Liver (tissue), 9 donors: ENCODE results near the gene TPM4. TPM values are rescaled to one million over a fixed set of nuclear protein-coding genes. Genes with fewer than 3 reads are reported as not detected.

ENCODE experiments used
- DNase-seq: peaks from one replicate; pipeline ENCODE4 v3.0.0-alpha.2; 2017; ENCODE audit warnings: low spot score
- H3K27ac ChIP-seq, 2 donors: one replicate each; pipeline ENCODE4 v1.7.0; 2013; ENCODE audit warnings: inconsistent platforms in 2 of 2, low read length in 2 of 2, control low read depth in 1 of 2, low read depth in 1 of 2, mild to moderate bottlenecking in 1 of 2
- H3K27me3 ChIP-seq, 4 donors: one replicate each; pipeline versions ENCODE4 v1.6.1 to v1.7.0; 2013; ENCODE audit warnings: low read length in 3 of 4, inconsistent platforms in 1 of 4, mild to moderate bottlenecking in 1 of 4, moderate library complexity in 1 of 4; ENCODE audit not compliant: control insufficient read depth in 4 of 4, insufficient read depth in 4 of 4
- H3K36me3 ChIP-seq, 4 donors: one replicate each; pipeline versions ENCODE4 v1.6.1 to v1.7.0; 2013; ENCODE audit warnings: low read length in 3 of 4, mild to moderate bottlenecking in 3 of 4, low read depth in 1 of 4, moderate library complexity in 1 of 4; ENCODE audit not compliant: control insufficient read depth in 4 of 4, insufficient read depth in 3 of 4
- H3K4me1 ChIP-seq, 4 donors: one replicate each; pipeline versions ENCODE4 v1.6.1 to v1.7.0; 2013; ENCODE audit warnings: low read length in 3 of 4, mild to moderate bottlenecking in 3 of 4, moderate library complexity in 1 of 4; ENCODE audit not compliant: control insufficient read depth in 4 of 4, insufficient read depth in 4 of 4
- H3K4me3 ChIP-seq, 3 donors: one replicate each; pipeline versions ENCODE4 v1.6.1 to v1.7.0; 2013; ENCODE audit warnings: low read length in 3 of 3, control low read depth in 1 of 3, low read depth in 1 of 3, mild to moderate bottlenecking in 1 of 3
- H3K9ac ChIP-seq, 2 donors: one replicate each; pipeline ENCODE4 v1.7.0; 2013; ENCODE audit warnings: low read length in 2 of 2, mild to moderate bottlenecking in 2 of 2, moderate library complexity in 2 of 2, control low read depth in 1 of 2, low read depth in 1 of 2
- H3K9me3 ChIP-seq, 4 donors: one replicate each; pipeline versions ENCODE4 v1.6.1 to v1.7.0; 2013; ENCODE audit warnings: low read length in 3 of 4; ENCODE audit not compliant: control insufficient read depth in 4 of 4
- EGR1 ChIP-seq, 2 donors: IDR thresholded peaks; 2 replicates each; pipeline ENCODE4 v1.6.1; 2016 to 2018; ENCODE audit warnings: antibody characterized with exemption in 2 of 2, low read depth in 2 of 2
- FOXA2 ChIP-seq: IDR thresholded peaks from 2 replicates; pipeline ENCODE4 v1.6.1; 2016; ENCODE audit warnings: antibody characterized with exemption
- GABPA ChIP-seq, 2 donors: IDR thresholded peaks in 1 of 2; conservative IDR thresholded peaks in 1 of 2; 2 replicates each; pipeline ENCODE4 v1.6.1; 2016; ENCODE audit warnings: antibody characterized with exemption in 2 of 2, mild to moderate bottlenecking in 1 of 2, moderate library complexity in 1 of 2
- HNF4A ChIP-seq, 2 donors: conservative IDR thresholded peaks; 2 replicates each; pipeline ENCODE4 v1.6.1; 2016; ENCODE audit warnings: antibody characterized with exemption in 2 of 2, mild to moderate bottlenecking in 2 of 2
- HNF4G ChIP-seq: IDR thresholded peaks from 2 replicates; pipeline ENCODE4 v1.6.1; 2016; ENCODE audit warnings: antibody characterized with exemption
- JUND ChIP-seq, 2 donors: IDR thresholded peaks; 2 replicates each; pipeline ENCODE4 v1.6.1; 2016; ENCODE audit warnings: antibody characterized with exemption in 2 of 2
- NR2F2 ChIP-seq: IDR thresholded peaks from 2 replicates; pipeline ENCODE4 v1.6.1; 2016; ENCODE audit warnings: antibody characterized with exemption
- RAD21 ChIP-seq, 2 donors: IDR thresholded peaks; 2 replicates each; pipeline ENCODE4 v1.6.1; 2016; ENCODE audit warnings: antibody characterized with exemption in 2 of 2, mild to moderate bottlenecking in 2 of 2
- RXRA ChIP-seq, 2 donors: IDR thresholded peaks; 2 replicates each; pipeline ENCODE4 v1.6.1; 2017 to 2018; ENCODE audit warnings: antibody characterized with exemption in 2 of 2, mild to moderate bottlenecking in 1 of 2
- SP1 ChIP-seq: IDR thresholded peaks from 2 replicates; pipeline ENCODE4 v1.6.1; 2018; ENCODE audit warnings: antibody characterized with exemption, mild to moderate bottlenecking
- TAF1 ChIP-seq: conservative IDR thresholded peaks from 2 replicates; pipeline ENCODE4 v1.6.1; 2016; ENCODE audit warnings: antibody characterized with exemption, mild to moderate bottlenecking
- WGBS: extraction: QIAGEN DNeasy Blood & Tissue Kit; methylation state at CpG from one replicate; pipeline ENCODE4 v1.1.7; 2013; 5-methylcytosine and 5-hydroxymethylcytosine counted together
- polyA plus RNA-seq, 2 donors: library from polyadenylated mRNA; stranded (reverse) in 1 of 2; unstranded in 1 of 2; fragments of 200-250 nt in 1 of 2; fragments of >200 nt in 1 of 2; fragmentation: Nextera tagmentation in 1 of 2; extraction: Ambion mirVana in 1 of 2; gene quantifications; one replicate each; pipeline versions ENCODE4 v1.2.1 to v1.2.3, GENCODE V29; 2013 to 2015
- total RNA-seq, 2 donors: library from RNA; depleted of rRNA; stranded (reverse); fragments of >200 nt; gene quantifications; one replicate each; pipeline ENCODE4 v1.2.3, GENCODE V29; 2014
- TF ChIP-seq, protein P1 (sequence below): fragments of 150-350 bp; IDR thresholded peaks from 2 replicates; pipeline ENCODE4 v1.5.1; 2017; ENCODE audit warnings: improper control_type of control experiment, low read depth, low read length; ENCODE audit not compliant: missing input control
- TF ChIP-seq, protein P2 (sequence below): IDR thresholded peaks from 2 replicates; pipeline ENCODE4 v1.6.1; 2016; ENCODE audit warnings: antibody characterized with exemption
- TF ChIP-seq, protein P3 (sequence below): IDR thresholded peaks from 2 replicates; pipeline ENCODE4 v1.6.1; 2016; ENCODE audit warnings: antibody characterized with exemption
- TF ChIP-seq, protein P4 (sequence below): IDR thresholded peaks from 2 replicates; pipeline ENCODE4 v1.6.1; 2016; ENCODE audit warnings: antibody characterized with exemption
- TF ChIP-seq, protein P5 (sequence below): IDR thresholded peaks from 2 replicates; pipeline ENCODE4 v1.6.1; 2016; ENCODE audit warnings: antibody characterized with exemption, mild to moderate bottlenecking
- donor health status: healthy.
- donor health status: healthy.
- donor health status: healthy.
- donor health status: healthy.
- donor health status: healthy.

TPM4 gene
- total and polyA plus RNA-seq, 4 donors, result 19.8 to 59.9 (median 43.4) TPM

DNA sequence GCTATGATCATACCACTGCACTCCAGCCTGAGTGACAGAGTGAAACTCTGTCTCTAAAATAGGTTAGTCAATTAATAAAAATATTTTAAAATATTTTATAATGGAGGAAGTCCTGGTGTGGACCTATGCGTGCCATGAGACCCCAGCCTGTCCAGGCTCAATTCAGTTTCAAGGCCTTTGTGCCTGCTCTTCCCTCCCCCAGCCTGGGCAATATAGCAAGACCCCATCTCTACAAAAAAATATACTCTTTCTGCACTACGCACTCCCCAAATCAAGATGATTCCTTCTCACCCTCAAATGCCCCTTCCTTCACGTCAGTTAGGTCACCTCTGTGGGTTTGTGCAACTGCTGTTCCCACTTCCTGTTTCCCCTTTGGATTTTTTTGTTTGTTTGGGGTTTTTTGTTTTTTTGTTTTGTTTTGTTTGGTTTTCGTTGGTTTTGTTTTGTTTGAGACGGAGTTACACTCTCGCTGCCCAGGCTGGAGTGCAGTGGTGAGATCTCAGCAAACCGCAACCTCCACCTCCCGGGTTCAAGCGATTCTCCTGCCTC, 65.8 kb downstream of the TPM4 start:
- H3K9me3 ChIP-seq, result no peaks in the 10 kb centered on the region
- no peaks in the 10 kb centered on the region for H3K4me1 ChIP-seq
- TF ChIP-seq RXRA (IDR thresholded peaks at IDR 0.05), result no peak
- TF ChIP-seq, protein P1, sequence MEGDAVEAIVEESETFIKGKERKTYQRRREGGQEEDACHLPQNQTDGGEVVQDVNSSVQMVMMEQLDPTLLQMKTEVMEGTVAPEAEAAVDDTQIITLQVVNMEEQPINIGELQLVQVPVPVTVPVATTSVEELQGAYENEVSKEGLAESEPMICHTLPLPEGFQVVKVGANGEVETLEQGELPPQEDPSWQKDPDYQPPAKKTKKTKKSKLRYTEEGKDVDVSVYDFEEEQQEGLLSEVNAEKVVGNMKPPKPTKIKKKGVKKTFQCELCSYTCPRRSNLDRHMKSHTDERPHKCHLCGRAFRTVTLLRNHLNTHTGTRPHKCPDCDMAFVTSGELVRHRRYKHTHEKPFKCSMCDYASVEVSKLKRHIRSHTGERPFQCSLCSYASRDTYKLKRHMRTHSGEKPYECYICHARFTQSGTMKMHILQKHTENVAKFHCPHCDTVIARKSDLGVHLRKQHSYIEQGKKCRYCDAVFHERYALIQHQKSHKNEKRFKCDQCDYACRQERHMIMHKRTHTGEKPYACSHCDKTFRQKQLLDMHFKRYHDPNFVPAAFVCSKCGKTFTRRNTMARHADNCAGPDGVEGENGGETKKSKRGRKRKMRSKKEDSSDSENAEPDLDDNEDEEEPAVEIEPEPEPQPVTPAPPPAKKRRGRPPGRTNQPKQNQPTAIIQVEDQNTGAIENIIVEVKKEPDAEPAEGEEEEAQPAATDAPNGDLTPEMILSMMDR, result no peak
- no peak for TF ChIP-seq GABPA (IDR thresholded peaks at IDR 0.05 in 1 of 2, conservative IDR thresholded peaks at IDR 0.05 in 1 of 2)
- no peak for TF ChIP-seq EGR1 (IDR thresholded peaks at IDR 0.05; ENCODE audit: low read depth in 2 of 2)
- no peak for TF ChIP-seq NR2F2
- TF ChIP-seq HNF4A (conservative IDR thresholded peaks at IDR 0.05), result no peak
- no peak for TF ChIP-seq SP1
- H3K9ac ChIP-seq, result no peak overlapping the region
- no peak overlapping the region for H3K27ac ChIP-seq
- no peaks in the 10 kb centered on the region for H3K36me3 ChIP-seq
- 82% methylated on average over 9 of the region's 9 CpGs for WGBS
- H3K27me3 ChIP-seq, result no peaks in the 10 kb centered on the region
- no peak overlapping the region for H3K4me3 ChIP-seq
- DNase-seq, result no peak

DNA sequence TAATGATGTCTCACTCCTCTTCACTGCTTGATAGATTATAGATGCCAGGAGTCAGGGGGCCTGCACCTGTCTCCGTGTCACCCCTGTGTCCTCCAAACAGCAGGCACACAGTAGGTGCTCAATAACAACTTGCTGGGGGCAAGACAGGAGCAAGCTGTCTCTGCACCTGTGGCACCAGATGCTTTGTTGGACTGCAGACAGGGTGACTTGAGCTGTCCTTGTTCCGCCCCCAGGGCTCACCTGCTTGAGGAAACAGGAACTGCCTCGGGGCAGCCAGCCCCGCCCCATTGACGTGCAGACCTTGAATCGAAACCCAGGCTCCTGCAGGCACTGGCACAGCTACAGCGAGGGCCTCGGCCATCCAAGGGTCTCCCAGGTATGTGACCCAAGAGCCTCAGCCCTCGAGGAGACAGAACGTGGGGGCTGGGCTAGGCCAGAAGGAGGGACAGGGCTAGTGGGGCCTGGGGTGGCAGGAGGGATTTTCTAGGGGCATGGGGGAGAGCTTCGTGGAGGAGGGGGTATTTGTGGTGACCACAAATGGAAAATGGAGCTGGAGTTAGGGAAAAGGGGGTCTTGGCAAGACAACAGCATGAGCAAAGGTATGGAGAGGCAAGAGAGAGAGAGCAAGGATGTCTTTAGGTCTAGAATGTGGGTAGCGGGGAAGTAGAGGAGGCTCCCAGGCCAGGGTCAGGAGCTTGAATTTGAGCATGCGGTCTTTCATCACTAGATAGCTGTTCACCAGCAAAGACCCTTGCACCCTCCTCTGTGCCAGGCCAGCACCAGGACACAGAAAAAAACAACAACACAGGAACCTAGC, 67.3 kb downstream of the TPM4 start, which contains the start of gene HSH2D:
Gene HSH2D (plus strand): TSS at position 287 of the 817 bp plus-strand sequence. CDS start 5,066 bp downstream, outside the sequence.
- Histone ChIP-seq H3K9ac (peak within 1 kb of the TSS in 1 of 2 donors; percentile 3), H3K9me3 (no peaks in the 10 kb centered on the region), H3K4me1 (no peaks in the 10 kb centered on the region), H3K27ac (peak within 1 kb of the TSS; percentile 14 to 55), H3K27me3 (no peaks in the 10 kb centered on the region), H3K36me3 (no peaks in the 10 kb centered on the region), H3K4me3 (no peak within 1 kb of the TSS)
- TF ChIP-seq HNF4A (conservative IDR thresholded peaks at IDR 0.05), result no peak
- TF ChIP-seq, protein P1, result no peak
- no peak for TF ChIP-seq EGR1 (IDR thresholded peaks at IDR 0.05; ENCODE audit: low read depth in 2 of 2)
- TF ChIP-seq, protein P2, sequence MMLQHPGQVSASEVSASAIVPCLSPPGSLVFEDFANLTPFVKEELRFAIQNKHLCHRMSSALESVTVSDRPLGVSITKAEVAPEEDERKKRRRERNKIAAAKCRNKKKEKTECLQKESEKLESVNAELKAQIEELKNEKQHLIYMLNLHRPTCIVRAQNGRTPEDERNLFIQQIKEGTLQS, result no peak
- TF ChIP-seq TAF1, result no peak
- TF ChIP-seq JUND (IDR thresholded peaks at IDR 0.05), result no peak
- TF ChIP-seq, protein P3, sequence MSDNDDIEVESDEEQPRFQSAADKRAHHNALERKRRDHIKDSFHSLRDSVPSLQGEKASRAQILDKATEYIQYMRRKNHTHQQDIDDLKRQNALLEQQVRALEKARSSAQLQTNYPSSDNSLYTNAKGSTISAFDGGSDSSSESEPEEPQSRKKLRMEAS, result no peak
- TF ChIP-seq RXRA (IDR thresholded peaks at IDR 0.05), result no peak
- no peak for TF ChIP-seq NR2F2
- no peak for TF ChIP-seq RAD21 (IDR thresholded peaks at IDR 0.05)
- TF ChIP-seq FOXA2, result no peak
- TF ChIP-seq, protein P4, sequence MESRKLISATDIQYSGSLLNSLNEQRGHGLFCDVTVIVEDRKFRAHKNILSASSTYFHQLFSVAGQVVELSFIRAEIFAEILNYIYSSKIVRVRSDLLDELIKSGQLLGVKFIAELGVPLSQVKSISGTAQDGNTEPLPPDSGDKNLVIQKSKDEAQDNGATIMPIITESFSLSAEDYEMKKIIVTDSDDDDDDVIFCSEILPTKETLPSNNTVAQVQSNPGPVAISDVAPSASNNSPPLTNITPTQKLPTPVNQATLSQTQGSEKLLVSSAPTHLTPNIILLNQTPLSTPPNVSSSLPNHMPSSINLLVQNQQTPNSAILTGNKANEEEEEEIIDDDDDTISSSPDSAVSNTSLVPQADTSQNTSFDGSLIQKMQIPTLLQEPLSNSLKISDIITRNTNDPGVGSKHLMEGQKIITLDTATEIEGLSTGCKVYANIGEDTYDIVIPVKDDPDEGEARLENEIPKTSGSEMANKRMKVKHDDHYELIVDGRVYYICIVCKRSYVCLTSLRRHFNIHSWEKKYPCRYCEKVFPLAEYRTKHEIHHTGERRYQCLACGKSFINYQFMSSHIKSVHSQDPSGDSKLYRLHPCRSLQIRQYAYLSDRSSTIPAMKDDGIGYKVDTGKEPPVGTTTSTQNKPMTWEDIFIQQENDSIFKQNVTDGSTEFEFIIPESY, result no peak
- no peak for TF ChIP-seq HNF4G
- TF ChIP-seq, protein P5, sequence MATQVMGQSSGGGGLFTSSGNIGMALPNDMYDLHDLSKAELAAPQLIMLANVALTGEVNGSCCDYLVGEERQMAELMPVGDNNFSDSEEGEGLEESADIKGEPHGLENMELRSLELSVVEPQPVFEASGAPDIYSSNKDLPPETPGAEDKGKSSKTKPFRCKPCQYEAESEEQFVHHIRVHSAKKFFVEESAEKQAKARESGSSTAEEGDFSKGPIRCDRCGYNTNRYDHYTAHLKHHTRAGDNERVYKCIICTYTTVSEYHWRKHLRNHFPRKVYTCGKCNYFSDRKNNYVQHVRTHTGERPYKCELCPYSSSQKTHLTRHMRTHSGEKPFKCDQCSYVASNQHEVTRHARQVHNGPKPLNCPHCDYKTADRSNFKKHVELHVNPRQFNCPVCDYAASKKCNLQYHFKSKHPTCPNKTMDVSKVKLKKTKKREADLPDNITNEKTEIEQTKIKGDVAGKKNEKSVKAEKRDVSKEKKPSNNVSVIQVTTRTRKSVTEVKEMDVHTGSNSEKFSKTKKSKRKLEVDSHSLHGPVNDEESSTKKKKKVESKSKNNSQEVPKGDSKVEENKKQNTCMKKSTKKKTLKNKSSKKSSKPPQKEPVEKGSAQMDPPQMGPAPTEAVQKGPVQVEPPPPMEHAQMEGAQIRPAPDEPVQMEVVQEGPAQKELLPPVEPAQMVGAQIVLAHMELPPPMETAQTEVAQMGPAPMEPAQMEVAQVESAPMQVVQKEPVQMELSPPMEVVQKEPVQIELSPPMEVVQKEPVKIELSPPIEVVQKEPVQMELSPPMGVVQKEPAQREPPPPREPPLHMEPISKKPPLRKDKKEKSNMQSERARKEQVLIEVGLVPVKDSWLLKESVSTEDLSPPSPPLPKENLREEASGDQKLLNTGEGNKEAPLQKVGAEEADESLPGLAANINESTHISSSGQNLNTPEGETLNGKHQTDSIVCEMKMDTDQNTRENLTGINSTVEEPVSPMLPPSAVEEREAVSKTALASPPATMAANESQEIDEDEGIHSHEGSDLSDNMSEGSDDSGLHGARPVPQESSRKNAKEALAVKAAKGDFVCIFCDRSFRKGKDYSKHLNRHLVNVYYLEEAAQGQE, result no peak
- 49% methylated on average over 13 of the region's 13 CpGs for WGBS
- DNase-seq, result no peak
